ENCODE data around the gene KIAA0930.

Gene KIAA0930

GRCh38 chr22:45187891-45188290, 52.8 kb downstream of the KIAA0930 start:
- Histone ChIP-seq H3K79me2 (ENCODE audit: insufficient read depth, low read length) (peaks cover 6% of the 10 kb centered on the region; the same call in 1 of the 2 replicates), H3K36me3 (ENCODE audit: insufficient read depth, low read length) (peaks cover 36% of the 10 kb centered on the region), H3K9ac (ENCODE audit: low read depth, low read length) (no peak overlapping the region), H4K20me1 (ENCODE audit: insufficient read depth, low read length) (peaks cover 25% of the 10 kb centered on the region), H3K4me2 (ENCODE audit: insufficient read depth, low read length) (no peak overlapping the region), H3K4me1 (ENCODE audit: insufficient read depth, low read length) (no peaks in the 10 kb centered on the region), H3K4me3 (ENCODE audit: low read depth in 1 of 2, low read length in 2 of 2) (no peak overlapping the region), H3K27ac (ENCODE audit: low read length) (no peak overlapping the region), H3K27me3 (ENCODE audit: insufficient read depth, low read length, poor library complexity) (no peaks in the 10 kb centered on the region), H3K9me3 (ENCODE audit: insufficient read depth, low read length, severe bottlenecking) (no peaks in the 10 kb centered on the region), H2AFZ (ENCODE audit: low read depth, low read length) (no peak overlapping the region)
- DNase-seq, result no peak
- no peak for ATAC-seq (ENCODE audit: insufficient read depth, low read depth)
- TF ChIP-seq, protein P1, sequence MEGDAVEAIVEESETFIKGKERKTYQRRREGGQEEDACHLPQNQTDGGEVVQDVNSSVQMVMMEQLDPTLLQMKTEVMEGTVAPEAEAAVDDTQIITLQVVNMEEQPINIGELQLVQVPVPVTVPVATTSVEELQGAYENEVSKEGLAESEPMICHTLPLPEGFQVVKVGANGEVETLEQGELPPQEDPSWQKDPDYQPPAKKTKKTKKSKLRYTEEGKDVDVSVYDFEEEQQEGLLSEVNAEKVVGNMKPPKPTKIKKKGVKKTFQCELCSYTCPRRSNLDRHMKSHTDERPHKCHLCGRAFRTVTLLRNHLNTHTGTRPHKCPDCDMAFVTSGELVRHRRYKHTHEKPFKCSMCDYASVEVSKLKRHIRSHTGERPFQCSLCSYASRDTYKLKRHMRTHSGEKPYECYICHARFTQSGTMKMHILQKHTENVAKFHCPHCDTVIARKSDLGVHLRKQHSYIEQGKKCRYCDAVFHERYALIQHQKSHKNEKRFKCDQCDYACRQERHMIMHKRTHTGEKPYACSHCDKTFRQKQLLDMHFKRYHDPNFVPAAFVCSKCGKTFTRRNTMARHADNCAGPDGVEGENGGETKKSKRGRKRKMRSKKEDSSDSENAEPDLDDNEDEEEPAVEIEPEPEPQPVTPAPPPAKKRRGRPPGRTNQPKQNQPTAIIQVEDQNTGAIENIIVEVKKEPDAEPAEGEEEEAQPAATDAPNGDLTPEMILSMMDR (IDR thresholded peaks at IDR 0.05; ENCODE audit: borderline replicate concordance, extremely low read depth, low read length, poor library complexity, severe bottlenecking), result no peak
- TF ChIP-seq EZH2 (IDR thresholded peaks at IDR 0.05; ENCODE audit: borderline replicate concordance, low read depth, low read length, severe bottlenecking), result no peak

DNA sequence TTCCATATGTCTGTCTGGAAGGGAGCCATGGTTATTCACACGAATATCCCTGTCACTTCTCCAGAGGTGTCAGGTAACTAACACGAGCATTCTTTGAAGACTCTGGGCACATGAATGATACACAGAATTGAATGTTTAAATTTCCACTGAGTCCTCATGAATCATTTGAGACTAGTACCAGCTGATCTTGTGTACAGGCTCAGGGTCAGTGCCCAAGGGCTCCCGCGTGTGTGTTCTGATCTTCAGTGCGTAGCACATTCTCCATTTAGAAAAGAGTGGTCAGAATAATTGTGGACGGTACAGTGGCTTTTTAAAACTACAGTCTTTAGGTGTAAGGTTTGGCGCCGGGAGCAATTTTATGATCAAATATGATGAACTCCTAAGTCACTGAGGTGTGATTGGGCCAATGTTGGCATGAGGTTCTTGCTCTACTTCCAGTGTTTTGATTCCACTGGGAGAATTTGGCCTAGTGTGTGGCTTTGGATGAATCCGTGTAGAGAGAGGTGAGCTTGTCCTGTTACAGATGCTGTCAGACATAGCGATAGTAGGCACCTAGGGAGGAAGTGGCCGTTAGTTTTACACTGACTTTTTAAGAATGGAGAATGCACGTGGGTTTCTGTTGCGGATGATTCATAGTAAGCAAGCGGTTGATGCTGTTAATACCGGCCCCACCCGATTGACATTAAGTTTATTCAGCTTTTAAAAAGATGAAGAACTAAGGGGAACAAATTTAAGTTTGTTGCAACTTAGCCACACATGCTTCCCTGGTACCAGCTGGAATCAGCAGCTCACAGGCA, 54.8 kb downstream of the KIAA0930 start:
- Histone ChIP-seq H3K4me3 (ENCODE audit: low read depth in 1 of 2, low read length in 2 of 2) (no peak overlapping the region), H3K27me3 (ENCODE audit: insufficient read depth, low read length, poor library complexity) (no peaks in the 10 kb centered on the region), H3K36me3 (ENCODE audit: insufficient read depth, low read length) (peaks cover 52% of the 10 kb centered on the region), H3K79me2 (ENCODE audit: insufficient read depth, low read length) (peaks cover 18% of the 10 kb centered on the region), H4K20me1 (ENCODE audit: insufficient read depth, low read length) (peaks cover 35% of the 10 kb centered on the region), H3K9ac (ENCODE audit: low read depth, low read length) (no peak overlapping the region), H3K9me3 (ENCODE audit: insufficient read depth, low read length, severe bottlenecking) (no peaks in the 10 kb centered on the region), H3K4me2 (ENCODE audit: insufficient read depth, low read length) (no peak overlapping the region), H3K27ac (ENCODE audit: low read length) (no peak overlapping the region), H2AFZ (ENCODE audit: low read depth, low read length) (no peak overlapping the region), H3K4me1 (ENCODE audit: insufficient read depth, low read length) (no peaks in the 10 kb centered on the region)
- TF ChIP-seq, protein P1 (IDR thresholded peaks at IDR 0.05; ENCODE audit: borderline replicate concordance, extremely low read depth, low read length, poor library complexity, severe bottlenecking), result no peak
- no peak for TF ChIP-seq EZH2 (IDR thresholded peaks at IDR 0.05; ENCODE audit: borderline replicate concordance, low read depth, low read length, severe bottlenecking)
- ATAC-seq (ENCODE audit: insufficient read depth, low read depth) (no peak), DNase-seq (no peak)

DNA sequence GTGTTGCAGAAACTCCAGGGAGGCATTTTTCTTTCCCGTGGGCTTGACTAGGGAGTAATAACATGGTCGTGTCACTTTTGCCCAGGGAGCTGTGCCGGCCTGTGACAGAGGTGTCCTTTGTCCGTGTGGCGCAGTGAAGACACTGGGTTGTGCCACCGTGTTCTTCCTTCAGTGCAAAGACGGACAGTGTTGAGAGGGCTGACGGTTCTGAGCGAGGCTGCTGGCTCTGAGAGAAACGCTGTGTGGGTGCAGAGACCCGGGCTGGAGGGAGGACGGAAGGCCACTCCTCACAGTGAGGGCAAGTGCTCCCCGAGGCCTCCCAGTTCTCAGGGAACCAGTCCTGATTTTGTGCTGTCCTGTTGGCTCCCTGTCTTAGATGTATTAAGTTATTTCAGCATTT, 56.7 kb downstream of the KIAA0930 start:
- no peak overlapping the region for H3K4me3 ChIP-seq (ENCODE audit: low read depth in 1 of 2, low read length in 2 of 2)
- H3K9ac ChIP-seq (ENCODE audit: low read depth, low read length), result no peak overlapping the region
- no peak overlapping the region for H3K4me2 ChIP-seq (ENCODE audit: insufficient read depth, low read length)
- H3K27me3 ChIP-seq (ENCODE audit: insufficient read depth, low read length, poor library complexity), result no peaks in the 10 kb centered on the region
- no peak for DNase-seq
- H4K20me1 ChIP-seq (ENCODE audit: insufficient read depth, low read length), result peaks cover 52% of the 10 kb centered on the region
- peaks cover 72% of the 10 kb centered on the region for H3K36me3 ChIP-seq (ENCODE audit: insufficient read depth, low read length)
- H2AFZ ChIP-seq (ENCODE audit: low read depth, low read length), result no peak overlapping the region
- H3K4me1 ChIP-seq (ENCODE audit: insufficient read depth, low read length), result no peaks in the 10 kb centered on the region
- TF ChIP-seq, protein P1 (IDR thresholded peaks at IDR 0.05; ENCODE audit: borderline replicate concordance, extremely low read depth, low read length, poor library complexity, severe bottlenecking), result no peak
- TF ChIP-seq EZH2 (IDR thresholded peaks at IDR 0.05; ENCODE audit: borderline replicate concordance, low read depth, low read length, severe bottlenecking), result no peak
- peaks cover 38% of the 10 kb centered on the region for H3K79me2 ChIP-seq (ENCODE audit: insufficient read depth, low read length)
- H3K9me3 ChIP-seq (ENCODE audit: insufficient read depth, low read length, severe bottlenecking), result no peaks in the 10 kb centered on the region
- ATAC-seq (ENCODE audit: insufficient read depth, low read depth), result no peak
- no peak overlapping the region for H3K27ac ChIP-seq (ENCODE audit: low read length)

Measured in DND-41 (cell line).